Lower leg skin (tissue), 3 donors: ENCODE results near the gene RAB11FIP4.

Experiments
- POLR2A ChIP-seq, 2 donors: fragments of 450-650 bp; IDR thresholded peaks; one replicate each; pipeline ENCODE4 v1.6.1; 2016 to 2017; ENCODE audit warnings: antibody characterized with exemption in 2 of 2, mild to moderate bottlenecking in 1 of 2, moderate library complexity in 1 of 2
- TF ChIP-seq, protein P1 (sequence below), 3 donors: fragments of 450-650 bp; IDR thresholded peaks; one replicate each; pipeline ENCODE4 v1.5.1; 2016; ENCODE audit warnings: antibody characterized with exemption in 3 of 3, mild to moderate bottlenecking in 3 of 3, moderate library complexity in 2 of 3

DNA sequence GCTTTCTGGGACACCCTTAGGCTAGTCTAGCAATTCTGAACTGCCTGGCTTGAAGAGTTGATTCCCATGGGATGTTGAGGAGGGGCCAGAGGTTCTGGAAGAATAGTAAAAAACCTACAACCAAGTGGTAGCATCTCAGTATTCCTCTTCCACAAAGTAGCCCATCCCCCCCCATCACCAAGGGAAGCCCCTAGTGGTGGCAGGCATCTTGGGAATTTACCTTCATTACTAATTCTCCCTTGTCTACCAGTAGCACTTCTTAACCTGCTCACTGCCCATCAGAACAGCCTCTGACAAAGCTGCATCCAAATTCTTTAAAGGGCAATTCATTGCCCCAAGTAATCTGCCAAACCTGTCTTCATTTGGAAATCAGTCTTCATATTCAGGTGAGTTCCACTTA lies 12.8 kb upstream of the RAB11FIP4 start:
- no peak for TF ChIP-seq POLR2A (IDR thresholded peaks at IDR 0.05)
- TF ChIP-seq, protein P1, sequence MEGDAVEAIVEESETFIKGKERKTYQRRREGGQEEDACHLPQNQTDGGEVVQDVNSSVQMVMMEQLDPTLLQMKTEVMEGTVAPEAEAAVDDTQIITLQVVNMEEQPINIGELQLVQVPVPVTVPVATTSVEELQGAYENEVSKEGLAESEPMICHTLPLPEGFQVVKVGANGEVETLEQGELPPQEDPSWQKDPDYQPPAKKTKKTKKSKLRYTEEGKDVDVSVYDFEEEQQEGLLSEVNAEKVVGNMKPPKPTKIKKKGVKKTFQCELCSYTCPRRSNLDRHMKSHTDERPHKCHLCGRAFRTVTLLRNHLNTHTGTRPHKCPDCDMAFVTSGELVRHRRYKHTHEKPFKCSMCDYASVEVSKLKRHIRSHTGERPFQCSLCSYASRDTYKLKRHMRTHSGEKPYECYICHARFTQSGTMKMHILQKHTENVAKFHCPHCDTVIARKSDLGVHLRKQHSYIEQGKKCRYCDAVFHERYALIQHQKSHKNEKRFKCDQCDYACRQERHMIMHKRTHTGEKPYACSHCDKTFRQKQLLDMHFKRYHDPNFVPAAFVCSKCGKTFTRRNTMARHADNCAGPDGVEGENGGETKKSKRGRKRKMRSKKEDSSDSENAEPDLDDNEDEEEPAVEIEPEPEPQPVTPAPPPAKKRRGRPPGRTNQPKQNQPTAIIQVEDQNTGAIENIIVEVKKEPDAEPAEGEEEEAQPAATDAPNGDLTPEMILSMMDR (IDR thresholded peaks at IDR 0.05): no peak
